ENCODE results near the gene MAVS.
"Not testable (repeated sequence)": the region's sequence is repeated elsewhere in the genome, so short reads cannot be mapped to it uniquely, and the experiment has no call there.

MAVS gene

DNA sequence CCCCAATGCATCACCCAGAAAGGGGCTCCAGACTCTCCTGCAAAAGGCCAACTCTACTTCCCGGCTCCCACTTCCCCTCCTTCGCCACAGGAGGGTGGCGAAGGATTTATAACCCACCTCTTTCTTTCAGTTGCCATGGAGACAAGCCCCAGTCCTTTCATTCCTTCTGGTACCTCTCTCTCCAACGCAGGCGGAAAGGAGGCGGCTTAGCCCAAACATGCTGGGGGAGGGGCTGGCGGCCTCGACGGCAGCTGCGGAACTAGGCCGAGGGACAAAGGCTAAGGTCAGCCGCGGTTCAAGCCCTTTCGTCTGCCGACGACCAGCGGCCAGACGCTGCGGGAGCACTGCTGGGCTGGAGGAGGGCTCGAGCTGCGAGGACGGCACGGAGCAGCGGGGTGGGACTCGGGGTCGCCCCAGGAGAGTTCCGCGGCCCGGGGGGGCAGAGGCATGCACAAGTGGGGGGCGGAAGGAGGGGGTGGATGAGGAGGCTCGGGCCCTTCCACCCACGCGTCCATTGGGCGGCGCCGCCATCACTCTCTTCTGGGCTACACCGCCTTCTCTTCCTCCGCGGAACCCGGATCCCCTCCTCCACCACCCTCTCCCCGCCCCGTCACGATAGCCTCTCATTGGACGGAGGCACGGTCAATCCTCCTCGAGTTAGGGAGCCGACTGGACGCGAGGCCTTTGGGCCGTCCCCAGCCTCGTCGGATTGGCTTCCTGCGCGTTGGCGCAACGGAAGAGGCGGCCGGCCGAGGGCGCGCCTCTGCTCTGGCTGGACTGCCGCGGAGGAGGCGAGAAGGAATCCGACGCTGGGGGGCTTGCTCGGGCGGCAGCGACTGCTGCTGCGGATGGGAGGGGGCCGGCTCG, 42.2 kb downstream of the MAVS start, which contains the start of gene PANK2:
TSS of gene PANK2 (plus strand) at position 766 of the 867 bp plus-strand sequence.
- peak; percentile 97 for DNase-seq (ENCODE audit: low read depth)

DNA sequence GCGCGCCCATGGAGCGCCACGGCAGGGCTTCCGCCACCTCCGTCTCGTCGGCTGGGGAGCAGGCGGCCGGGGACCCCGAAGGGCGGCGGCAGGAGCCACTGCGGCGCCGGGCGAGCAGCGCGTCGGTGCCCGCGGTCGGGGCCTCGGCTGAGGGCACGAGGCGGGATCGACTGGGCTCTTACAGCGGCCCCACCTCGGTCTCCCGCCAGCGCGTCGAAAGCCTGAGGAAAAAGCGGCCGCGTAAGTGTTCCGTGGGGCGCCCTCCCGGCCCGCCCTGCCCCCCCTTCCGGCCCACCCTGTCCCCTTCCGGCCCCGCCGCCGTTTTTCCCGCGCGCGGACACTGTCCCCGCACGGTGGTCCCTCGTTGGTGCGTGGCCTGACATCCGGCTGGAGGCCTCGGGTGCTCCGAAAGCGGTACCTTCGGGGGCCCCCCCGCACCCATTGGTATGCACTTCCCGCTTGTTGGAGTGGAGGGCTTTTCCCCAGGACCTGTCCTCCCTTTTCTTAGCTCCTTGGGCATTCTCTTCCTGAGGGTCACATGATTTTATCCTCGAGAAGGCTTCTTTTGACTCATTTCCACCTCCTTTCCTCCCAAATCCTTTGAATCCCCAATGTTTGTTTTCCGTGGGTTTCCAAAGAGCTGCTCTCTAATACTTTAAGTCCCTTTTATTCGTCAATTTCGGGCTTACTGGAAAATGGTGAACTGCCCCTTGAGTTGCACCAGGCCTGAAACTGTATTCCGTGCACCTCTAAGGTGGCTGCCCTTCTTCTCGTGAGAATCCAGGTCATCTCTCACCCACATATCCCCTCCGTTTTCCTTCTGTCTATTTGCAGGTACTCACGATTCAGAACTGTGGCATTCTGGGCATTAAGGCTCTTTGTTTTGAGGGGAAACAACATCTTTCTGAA, 43.1 kb downstream of the MAVS start:
- peak; percentile 23 for DNase-seq (ENCODE audit: low read depth)

DNA sequence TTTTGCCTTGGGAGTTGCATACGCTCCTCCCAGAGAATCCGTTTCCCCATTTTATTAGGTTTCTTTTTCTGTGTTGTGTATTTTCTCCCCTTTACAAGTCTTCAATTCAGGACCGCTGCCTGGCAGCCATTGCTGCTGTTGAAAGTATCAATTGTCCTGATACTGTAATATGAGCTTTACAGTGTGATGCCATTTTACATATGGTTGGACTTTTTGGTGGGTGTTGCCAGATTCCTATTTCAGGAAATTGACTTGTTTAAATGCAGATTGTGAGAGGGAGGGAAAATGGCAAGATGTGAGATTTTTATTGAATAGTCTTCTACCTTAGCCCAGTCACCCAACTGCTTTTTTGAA, 43.7 kb downstream of the MAVS start:
- DNase-seq (ENCODE audit: low read depth), result no peak

DNA sequence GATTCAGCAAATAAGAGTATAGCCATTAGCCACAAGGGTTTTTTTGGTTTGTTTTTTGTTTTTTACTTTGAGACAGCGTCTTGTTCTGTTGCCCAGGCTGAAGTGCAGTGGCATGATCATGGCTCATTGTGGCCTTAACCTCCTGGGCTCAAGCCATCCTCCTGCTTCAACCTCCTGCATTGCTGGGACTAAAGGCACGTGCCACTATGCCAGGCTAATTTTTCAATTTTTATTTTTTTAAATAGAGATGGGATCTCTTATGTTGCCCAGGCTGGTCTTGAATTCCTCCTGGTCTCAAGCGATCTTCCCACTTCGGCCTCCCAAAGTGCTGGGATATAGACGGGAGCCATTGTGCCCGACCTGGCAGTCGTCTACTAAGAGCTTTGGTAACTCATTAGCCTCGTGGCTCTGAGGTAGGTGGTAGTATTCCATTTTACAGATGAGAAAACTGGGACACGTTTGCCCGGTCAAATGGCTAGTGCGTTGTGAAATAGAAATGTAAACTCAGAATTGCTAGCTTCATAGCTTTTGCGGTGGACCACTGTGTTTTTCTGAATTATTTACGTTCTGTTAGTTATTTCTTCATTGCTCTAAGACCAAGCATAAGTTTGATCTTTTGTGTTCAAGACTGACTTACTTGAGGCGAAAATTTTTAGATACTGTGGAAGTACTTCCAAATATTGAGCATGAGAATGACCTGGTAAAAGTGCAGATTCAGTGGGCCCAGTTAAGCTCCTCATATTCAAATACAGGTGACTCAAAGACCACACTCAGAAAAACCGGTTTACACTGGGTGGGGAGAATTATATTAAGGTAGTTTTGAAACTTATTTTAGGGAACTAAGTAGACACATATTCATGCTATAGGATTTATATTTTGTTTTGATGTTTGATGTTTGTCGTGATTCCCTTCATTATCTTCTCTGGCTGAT, 44.6 kb downstream of the MAVS start:
- DNase-seq (ENCODE audit: low read depth), result no peak

DNA sequence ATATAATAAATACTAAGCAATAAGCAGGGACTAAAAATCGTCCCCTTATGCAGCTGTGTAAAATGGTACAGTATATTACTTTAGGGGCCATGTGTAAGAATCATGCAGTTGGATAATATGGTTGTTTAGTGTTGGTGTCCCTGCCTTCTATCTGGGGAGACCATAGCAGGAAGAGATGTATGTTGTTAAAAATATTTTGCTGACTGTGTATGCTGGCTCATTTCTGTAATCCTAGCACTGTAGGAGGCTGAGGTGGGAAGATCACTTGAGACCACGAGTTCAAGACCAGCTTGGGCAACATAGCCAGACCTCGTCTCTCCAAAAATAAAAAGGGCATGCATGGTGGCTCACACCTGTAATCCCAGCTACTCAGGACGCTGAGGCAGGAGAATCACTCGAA, 48.2 kb downstream of the MAVS start:
- DNase-seq (ENCODE audit: low read depth), result no peak

DNA sequence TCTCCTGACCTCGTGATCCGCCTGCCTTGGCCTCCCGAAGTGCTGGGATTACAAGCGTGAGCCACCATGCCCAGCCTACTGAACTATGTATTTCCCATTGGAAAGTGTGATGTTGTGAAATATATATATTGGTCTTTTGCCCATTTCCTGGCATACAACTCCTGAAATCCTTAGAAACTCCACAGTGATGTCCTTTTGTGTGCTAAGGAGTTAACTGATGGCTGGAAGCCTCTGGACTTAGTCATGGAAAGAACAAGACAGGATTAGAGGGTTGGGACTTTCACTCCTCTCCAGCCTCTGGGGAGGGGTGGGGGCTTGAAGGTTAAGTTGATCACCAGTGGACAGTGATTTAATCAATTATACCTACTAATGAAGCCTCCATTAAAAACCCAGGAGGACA, 49.7 kb downstream of the MAVS start:
- no peak for DNase-seq (ENCODE audit: low read depth)

DNA sequence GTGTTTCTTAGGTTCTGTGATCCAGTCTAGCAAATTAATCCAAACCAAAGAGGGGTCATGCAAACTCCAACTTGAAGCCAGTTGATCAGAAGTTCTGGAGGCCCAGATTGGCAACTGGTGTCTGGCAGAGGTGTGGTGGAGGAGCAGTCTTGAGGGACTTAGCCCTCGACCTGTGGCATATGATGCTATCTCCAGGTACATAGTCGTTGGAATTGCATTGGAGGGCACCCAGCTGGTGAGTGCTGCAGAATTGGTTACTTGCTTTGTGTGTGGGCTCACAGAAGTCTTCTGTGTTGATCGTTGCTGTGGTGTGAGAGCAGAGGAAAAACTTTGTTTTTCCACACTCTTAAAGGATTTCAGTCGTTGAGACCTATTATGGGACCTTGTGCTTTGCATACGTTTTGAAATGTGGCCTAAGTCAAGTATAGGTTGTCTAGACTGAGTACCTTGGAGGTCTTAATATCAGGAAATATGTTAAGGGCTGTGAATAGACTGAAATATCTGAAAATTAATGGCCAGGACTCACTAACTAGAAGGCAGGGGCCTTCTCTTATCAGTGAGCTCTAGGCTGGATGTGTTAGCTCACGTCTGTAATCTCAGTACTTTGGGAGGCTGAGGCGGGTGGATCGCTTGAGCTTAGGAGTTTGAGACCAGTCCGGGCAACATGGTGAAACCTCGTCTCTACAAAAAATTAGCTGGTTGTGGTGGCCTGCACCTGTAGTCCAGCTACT, 50.4 kb downstream of the MAVS start:
- DNase-seq (ENCODE audit: low read depth), result no peak

DNA sequence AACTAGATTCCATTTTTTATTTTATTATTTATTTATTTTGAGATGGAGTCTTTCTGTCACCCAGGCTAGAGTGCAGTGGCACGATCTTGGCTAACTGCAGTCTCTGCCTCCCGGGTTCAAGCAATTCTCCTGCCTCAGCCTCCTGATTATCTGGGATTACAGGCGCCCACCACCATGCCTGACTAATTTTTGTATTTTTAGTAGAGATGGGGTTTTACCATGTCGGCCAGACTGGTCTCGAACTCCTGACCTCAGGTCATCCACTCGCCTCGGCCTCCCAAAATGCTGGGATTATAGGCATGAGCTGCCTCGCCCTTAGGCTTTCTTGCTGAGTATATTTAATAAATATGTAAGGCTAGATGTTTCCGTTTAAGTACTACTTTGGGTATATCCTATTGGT, 51.5 kb downstream of the MAVS start:
- not testable (repeated sequence) for DNase-seq (ENCODE audit: low read depth)

DNA sequence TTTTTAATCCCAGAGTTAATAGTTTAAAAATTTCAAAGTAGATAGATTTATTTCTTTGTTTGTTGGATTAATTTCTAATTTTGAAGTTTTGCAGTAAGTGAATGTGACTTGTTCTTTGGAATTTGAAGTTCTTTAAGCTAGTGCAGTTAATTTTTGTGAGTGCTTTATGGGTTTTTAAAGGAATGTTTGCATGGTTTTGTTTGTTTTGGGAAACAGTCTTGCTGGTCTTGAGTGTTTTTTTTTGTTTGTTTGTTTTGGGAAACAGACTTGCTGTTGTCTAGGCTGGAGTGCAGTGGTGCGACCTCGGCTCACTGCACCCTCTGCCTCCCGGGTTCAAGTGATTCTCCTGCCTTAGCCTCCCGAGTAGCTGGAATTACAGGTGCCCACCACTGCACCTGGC, 52.0 kb downstream of the MAVS start:
- no peak for DNase-seq (ENCODE audit: low read depth)

DNA sequence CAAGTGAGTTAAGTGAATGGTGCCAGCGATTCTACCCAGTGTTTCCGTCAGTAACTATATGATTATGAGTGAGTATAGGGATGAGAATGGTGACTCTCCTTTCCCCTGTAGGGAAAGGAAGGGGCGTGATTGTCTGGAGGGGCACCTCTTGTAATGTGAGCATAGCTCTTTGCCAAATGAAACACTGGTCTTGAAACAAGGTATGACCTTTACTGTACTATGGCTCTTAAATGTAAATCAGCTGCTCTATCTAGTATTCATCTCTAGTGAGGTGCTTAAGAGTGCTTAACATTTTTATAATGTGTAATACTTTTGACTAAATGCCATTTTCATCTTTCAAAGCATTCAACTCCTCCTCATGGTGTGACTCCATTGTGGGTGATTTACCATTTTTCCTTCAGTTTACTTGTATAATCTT, 53.6 kb downstream of the MAVS start:
- DNase-seq (ENCODE audit: low read depth), result no peak

DNA sequence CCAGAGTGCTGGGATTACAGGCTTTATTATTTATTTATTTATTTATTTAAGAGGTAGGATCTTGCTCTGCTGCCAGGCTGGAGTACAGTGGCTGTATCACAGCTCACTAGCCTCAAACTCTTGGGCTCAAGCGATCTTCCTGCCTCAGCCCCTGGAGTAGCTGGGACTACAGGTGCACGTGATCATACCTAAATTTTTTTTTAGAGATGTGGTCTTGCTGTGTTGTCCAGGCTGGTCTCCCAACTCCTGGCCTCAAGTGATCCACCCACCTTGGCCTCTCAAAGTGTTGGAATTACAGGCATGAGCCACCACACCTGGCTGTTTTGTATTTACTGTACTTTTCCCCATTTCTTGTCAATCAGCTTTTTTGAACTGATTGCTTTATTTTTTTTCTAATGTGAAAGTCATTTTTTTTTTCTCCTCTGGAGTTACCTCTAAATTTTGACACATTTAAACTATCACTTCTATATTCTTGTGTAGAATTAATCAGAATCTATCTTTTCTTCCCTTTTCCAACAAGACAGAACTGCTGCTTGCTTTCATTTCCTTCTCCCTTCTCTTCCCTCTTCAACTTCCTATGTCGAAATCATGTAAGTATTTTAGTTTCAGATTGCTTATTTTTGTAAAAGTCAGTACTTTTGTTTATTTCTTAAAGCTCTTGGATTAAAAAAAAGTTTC, 54.5 kb downstream of the MAVS start:
- DNase-seq (ENCODE audit: low read depth), result no peak

DNA sequence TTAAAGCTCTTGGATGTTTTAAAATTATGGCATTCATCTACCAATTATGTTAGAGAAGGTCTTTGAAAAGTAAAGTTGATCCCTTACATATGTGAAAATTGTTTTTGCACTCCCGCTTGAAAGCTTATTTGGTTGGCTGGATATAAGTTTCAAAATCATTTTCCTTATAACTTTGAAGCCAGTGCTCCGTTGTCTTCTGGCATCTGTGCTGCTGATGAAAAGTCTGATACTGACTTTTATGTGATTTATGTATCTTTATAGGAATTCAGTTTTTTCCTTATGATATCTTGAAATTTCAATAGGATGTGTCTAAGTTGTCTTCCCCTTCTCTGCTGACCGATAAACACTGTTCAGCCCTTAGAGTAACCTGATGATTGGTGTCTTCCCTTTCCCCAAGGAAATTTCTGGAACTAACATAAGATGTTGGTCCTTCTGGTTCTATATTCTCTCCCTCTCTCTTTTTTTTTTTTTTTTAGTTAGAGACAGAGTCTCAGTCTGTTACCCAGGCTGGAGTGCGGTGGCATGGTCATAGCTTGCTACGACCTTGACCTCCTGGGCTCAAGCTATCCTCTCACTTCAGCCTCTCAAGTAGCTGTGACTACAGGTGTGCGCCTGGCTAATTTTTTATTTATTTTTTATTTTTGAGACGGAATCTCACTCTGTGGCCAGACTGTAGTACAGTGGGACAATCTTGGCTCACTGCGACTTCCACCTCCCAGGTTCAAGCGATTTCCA, 55.2 kb downstream of the MAVS start:
- no peak for DNase-seq (ENCODE audit: low read depth)

DNA sequence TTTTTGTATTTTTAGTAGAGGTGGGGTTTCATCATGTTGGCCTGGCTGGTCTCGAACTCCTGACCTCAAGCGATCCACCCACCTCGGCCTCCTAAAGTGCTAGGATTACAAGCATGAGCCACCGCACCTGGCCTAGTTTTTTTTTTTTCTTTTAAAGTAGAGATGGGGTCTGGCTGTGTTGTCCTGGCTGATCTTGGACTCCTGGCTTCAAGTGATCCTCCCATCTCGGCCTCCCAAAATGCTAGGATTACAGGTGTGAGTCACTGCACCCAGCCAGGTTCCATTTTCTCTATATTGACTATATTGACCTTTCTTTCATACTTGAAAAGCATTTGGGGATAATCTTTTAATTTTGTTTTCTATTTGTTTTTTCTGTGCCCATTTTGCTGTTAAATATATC, 55.8 kb downstream of the MAVS start:
- no peak for DNase-seq (ENCODE audit: low read depth)

DNA sequence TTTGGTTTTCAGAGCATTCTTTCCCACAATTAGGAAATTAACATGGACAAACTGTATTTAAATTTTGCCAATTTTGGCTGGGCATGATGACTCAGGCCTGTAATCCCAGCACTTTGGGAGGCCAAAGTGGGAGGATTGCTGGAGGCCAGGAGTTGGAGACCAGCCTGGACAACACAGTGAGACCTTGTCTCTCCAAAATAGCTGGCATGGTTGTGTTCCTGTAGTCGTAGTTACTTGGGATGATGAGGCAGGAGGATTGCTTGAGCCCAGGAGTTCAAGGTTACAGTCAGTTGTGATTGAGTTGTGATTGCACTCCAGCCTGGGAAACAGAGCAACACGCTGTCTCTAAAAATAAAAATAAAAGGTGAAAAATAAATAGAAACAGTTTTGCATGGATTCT, 57.6 kb downstream of the MAVS start:
- no peak for DNase-seq (ENCODE audit: low read depth)

DNA sequence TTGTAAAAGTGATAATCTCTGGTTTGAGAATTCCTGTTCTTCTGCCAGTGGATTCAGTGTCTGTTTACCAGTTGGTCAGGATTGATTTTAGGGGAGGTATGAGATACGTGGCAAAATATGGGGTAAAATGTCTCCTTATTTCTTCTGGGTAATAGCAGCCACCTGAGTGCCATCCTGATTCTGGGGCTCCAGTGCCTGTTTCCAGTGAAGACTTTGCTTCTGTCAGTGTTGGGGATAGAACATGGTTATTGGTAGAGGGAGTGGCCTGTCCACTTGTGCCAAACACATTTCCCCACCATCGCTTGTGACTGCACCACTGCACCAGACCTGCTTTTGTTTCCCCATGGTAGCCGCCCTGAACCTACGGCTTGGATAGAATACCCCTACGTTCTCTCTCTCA, 58.2 kb downstream of the MAVS start:
- DNase-seq (ENCODE audit: low read depth), result no peak

DNA sequence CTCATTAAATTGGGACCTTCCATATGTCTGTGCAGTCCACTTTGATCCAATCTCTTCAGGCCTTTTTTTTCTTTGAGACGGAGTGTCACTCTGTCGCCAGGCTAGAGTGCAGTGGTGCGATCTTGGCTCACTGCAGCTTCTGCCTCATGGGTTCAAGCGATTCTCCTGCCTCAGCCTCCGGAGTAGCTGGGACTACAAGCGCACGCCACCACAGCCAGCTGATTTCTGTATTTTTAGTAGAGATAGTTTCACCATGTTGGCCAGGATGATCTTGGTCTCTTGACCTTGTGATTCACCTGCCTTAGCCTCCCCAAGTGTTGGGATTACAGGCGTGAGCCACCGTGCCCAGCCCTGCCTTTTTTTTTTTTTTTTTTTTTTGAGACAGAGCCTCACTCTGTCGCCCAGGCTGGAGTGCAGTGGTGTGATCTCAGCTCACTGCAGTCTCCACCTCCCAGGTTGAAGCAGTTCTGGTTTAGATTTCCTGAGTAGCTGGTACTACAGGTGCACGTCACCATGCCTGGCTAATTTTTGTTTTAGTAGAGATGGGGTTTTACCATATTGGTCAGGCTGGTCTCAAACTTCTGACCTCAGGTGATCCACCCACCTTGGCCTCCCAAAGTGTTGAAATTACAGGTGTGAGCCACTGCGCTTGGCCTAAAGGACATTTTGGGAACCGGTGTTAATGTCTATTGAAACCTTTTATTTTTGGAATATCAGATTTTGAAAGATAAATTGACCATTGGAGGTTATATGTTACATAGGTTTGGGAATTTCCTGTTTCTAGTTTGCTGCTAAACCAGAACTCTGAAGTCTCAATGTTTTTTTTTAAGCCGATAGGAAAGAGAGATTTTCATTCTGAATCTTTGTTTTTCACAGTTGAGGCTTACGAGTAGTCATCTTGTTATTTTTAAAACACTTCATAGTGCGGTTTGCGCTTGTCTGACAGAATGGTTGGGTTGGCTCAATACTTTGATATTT, 60.4 kb downstream of the MAVS start:
- DNase-seq (ENCODE audit: low read depth), result peak; percentile 20

DNA sequence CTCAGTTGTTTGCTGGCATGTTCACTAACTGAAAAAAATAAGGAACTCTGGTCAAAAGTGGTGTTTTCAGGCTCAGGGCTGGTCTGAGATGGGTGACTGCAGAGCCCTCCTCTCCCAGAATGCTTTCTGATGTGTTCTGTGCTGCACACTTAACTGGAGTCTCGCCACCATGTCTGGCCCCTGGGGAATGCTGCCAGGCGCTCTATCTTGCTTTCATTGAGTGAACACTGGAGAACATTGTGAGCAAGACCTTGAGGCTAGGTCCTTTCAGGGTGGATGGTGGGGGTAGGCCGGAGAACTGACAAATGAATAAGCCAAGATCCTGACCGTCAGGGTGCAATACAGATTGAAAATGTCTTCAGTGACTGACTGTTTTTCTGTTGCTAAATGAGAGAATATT, 62.0 kb downstream of the MAVS start:
- no peak for DNase-seq (ENCODE audit: low read depth)

DNA sequence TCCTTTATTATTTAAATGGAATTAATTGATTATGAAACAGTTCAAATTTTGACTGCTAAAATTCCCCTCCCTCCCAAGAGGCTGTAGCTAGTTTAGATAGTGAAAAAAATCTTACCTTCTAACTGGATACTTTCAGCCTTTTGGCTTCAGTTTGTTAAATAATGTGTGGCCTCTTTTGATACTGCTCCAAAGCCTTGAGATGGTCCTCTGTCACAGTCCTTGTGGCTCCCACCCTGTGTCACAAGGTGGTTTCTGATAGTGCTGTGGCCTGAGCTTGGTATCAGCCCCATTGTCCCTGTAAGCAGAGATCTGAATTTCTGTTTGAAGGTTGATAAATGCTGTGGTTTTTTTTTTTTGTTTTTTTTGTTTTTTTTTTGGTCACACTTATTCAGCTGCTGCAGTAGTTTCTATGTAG, 63.3 kb downstream of the MAVS start:
- no peak for DNase-seq (ENCODE audit: low read depth)

DNA sequence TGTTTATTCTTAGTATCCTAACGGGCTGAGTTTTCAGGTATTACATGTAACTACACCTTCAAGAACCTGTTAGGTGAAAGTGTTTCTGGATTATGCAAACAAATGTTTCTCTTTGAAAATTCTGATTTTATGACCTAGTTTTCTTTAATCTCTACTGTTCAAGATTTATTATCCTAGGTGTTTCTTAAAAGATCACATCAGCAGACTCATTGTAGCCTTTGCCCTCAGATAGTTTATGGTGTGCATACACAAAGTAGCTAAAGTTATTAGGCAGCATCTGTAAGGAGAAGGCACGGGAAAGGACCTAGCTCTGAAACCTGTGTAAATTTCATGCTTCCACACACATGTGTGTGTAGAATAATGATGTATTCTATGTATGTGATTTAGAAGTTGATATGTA, 64.2 kb downstream of the MAVS start:
- no peak for DNase-seq (ENCODE audit: low read depth)

Measured in activated T-cell treated with anti-CD3 and anti-CD28 coated beads for 24 hours (primary cell).